ENCODE measurements around the gene PM20D1. TPM values are rescaled to one million over a fixed set of nuclear protein-coding genes. Genes with fewer than 3 reads are reported as not detected.
"Not testable (repeated sequence)": the region's sequence is repeated elsewhere in the genome, so short reads cannot be mapped to it uniquely, and the experiment has no call there.

The PM20D1 gene
- total and polyA plus RNA-seq, 8 donors: 5.6 to 54.6 (median 21.4) TPM

DNA sequence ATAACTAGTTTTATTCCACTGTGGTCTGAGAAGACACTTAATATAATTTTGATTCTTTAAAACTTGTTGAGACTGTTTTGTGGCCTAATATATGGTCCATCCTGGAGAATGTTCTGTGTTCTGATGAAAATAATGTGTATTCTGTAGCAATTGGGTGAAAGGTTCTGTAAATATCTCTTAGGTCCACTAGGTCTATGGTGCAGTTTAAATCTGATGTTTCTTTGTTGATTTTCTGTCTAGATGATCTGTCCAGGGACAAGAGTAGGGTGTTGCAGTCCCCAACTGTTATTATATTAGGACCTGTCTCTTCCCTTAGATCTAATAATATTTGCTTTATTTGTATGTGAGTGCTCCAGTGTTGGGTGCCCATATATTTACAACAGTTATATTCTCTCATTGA, 33.9 kb upstream of the PM20D1 start:
- DNase-seq: no peak
- intact Hi-C loops (cut with DNase I): no loop called here
- H3K4me1 ChIP-seq: no peaks in the 10 kb centered on the region
- H3K36me3 ChIP-seq: no peaks in the 10 kb centered on the region
- TF ChIP-seq, protein P1, sequence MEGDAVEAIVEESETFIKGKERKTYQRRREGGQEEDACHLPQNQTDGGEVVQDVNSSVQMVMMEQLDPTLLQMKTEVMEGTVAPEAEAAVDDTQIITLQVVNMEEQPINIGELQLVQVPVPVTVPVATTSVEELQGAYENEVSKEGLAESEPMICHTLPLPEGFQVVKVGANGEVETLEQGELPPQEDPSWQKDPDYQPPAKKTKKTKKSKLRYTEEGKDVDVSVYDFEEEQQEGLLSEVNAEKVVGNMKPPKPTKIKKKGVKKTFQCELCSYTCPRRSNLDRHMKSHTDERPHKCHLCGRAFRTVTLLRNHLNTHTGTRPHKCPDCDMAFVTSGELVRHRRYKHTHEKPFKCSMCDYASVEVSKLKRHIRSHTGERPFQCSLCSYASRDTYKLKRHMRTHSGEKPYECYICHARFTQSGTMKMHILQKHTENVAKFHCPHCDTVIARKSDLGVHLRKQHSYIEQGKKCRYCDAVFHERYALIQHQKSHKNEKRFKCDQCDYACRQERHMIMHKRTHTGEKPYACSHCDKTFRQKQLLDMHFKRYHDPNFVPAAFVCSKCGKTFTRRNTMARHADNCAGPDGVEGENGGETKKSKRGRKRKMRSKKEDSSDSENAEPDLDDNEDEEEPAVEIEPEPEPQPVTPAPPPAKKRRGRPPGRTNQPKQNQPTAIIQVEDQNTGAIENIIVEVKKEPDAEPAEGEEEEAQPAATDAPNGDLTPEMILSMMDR (IDR thresholded peaks at IDR 0.05): no peak
- no peak overlapping the region for H3K27ac ChIP-seq
- H3K27me3 ChIP-seq: no peaks in the 10 kb centered on the region
- H3K4me3 ChIP-seq: no peak overlapping the region
- ATAC-seq: no peak
- no peaks in the 10 kb centered on the region for H3K9me3 ChIP-seq
- no peak for FAIRE-seq

DNA sequence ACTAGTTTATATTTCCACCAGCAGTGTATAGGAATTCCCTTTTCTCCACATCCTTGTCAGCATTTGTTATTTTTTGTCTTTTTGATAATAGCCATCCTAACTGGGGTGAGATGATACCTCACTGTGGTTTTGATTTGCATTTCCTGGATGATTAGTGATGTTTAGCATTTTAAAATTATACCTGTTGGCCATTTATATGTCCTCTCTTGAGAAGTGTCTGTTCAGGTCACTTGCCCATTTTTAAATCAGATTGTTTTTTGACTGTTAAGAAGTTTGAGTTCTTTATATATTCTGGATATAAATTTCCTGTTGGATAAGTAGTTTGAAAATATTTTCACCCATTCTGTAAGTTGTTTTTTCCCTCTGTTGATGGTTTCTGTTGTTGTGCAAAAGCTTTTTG, 31.0 kb upstream of the PM20D1 start:
- Histone ChIP-seq H3K4me1 (no peaks in the 10 kb centered on the region), H3K36me3 (no peaks in the 10 kb centered on the region), H3K27ac (no peak overlapping the region), H3K27me3 (no peaks in the 10 kb centered on the region), H3K9me3 (no peaks in the 10 kb centered on the region), H3K4me3 (no peak overlapping the region)
- no peak for FAIRE-seq
- no peak for DNase-seq
- TF ChIP-seq, protein P1 (IDR thresholded peaks at IDR 0.05): no peak
- no peak for ATAC-seq
- intact Hi-C loops (cut with DNase I): no loop called here

DNA sequence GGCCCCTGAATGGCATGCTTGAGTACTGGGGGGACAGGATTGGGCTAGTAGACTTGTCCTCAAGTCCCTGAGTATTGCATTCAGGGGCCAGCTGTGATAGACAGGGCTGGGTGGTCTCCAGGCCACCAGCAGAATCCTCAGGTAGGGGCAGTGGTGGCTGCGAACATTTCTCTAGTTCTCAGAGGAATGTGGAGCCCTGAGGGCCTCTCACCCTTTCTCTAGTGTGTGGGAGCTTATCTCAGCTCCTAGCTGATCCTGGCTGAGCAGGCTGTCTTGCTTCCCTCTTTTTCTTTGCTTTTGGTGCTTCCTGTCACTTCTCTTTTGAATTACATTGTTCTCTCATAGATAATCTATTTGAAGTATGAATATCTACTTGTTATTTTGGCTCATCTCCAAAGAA, 30.0 kb upstream of the PM20D1 start:
- DNase-seq: no peak
- ATAC-seq: no peak
- no peaks in the 10 kb centered on the region for H3K9me3 ChIP-seq
- no peak overlapping the region for H3K4me3 ChIP-seq
- H3K36me3 ChIP-seq: no peaks in the 10 kb centered on the region
- TF ChIP-seq, protein P1 (IDR thresholded peaks at IDR 0.05): no peak
- no peak for FAIRE-seq
- 98 to 100% methylated on average over 1 of the region's 1 CpG for WGBS, 2 donors
- no peaks in the 10 kb centered on the region for H3K27me3 ChIP-seq
- no peaks in the 10 kb centered on the region for H3K4me1 ChIP-seq
- no peak overlapping the region for H3K27ac ChIP-seq
- intact Hi-C loops (cut with DNase I): no loop called here

DNA sequence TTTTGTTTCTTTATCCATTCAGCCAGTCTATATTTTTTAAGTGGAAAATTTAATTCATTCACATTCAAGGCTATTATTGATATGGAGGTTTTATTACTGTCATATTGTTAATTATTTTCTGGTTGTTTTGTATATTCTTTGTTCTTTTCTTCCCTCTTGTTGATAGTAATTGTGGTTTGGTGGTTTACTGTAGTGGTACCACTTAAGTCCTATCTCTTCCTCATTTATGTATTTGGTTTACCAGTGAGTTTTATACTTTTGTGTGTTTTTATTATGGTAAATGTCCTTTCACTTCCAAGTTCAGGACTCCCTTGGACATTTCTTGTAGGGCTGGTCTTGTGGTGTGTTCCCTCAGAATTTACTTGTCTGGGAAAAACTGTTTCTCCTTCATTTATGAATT, 28.1 kb upstream of the PM20D1 start:
- DNase-seq (no peak), ATAC-seq (no peak), FAIRE-seq (no peak)
- intact Hi-C loops (cut with DNase I): no loop called here
- Histone ChIP-seq H3K27me3 (no peaks in the 10 kb centered on the region), H3K27ac (no peak overlapping the region), H3K4me3 (no peak overlapping the region), H3K4me1 (no peaks in the 10 kb centered on the region), H3K36me3 (no peaks in the 10 kb centered on the region), H3K9me3 (no peaks in the 10 kb centered on the region)
- TF ChIP-seq, protein P1 (IDR thresholded peaks at IDR 0.05): no peak

DNA sequence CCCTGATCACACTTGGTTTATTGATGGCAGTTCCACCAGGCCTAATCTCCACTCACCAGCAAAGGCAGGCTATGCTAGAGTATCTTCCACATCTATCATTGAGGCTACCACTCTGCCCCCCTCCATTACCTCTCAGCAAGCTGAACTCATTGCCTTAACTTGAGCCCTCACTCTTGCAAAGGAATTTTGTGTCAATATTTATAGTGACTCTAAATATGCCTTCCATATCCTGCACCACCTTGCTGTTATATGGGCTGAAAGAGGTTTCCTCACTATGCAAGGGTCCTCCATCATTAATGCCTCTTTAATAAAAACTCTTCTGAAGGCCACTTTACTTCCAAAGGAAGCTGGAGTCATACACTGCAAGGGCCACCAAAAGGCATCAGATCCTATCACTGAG, 23.2 kb upstream of the PM20D1 start:
- DNase-seq; ATAC-seq; H3K27me3 ChIP-seq; FAIRE-seq; H3K36me3 ChIP-seq; H3K27ac ChIP-seq; intact Hi-C loops (cut with DNase I); H3K9me3 ChIP-seq; H3K4me3 ChIP-seq; H3K4me1 ChIP-seq: not testable (repeated sequence)

DNA sequence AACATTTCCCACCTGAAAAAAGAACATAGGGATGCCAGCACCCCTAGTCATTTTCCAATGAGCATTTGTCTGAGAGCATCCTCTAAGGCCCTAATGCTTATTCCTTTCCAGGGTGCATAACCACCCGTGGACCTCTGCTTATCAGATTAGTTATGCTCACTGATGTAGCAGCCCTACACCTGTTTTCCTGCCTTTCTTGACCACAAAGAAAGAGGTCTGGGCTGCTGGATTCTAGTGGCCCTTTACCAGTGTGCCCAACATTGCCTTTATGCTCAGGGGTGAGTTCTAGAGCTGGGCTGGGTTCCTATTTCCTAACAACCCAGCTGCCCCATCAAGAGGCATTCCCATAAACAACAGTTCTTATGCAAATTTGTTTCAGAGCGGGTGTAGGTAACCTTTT, 20.3 kb upstream of the PM20D1 start:
- Histone ChIP-seq H3K27ac (no peak overlapping the region), H3K27me3 (no peaks in the 10 kb centered on the region), H3K4me3 (no peak overlapping the region), H3K4me1 (peaks cover 4 to 5% (median 5%) of the 10 kb centered on the region in 3 donors), H3K9me3 (no peaks in the 10 kb centered on the region), H3K36me3 (no peaks in the 10 kb centered on the region)
- TF ChIP-seq, protein P1 (IDR thresholded peaks at IDR 0.05): no peak
- no peak for FAIRE-seq
- 46 to 48% methylated on average over 2 of the region's 2 CpGs for WGBS, 2 donors
- no peak for ATAC-seq
- DNase-seq: no peak
- intact Hi-C loops (cut with DNase I): no loop called here
